Measurements from ENCODE around the gene PPP4R3B.

The PPP4R3B gene

GRCh38 chr2:55524884-55525437 lies 92.5 kb downstream of the PPP4R3B start:
- Histone ChIP-seq H3K79me2 (ENCODE audit: insufficient read depth, low read length) (0 out of 2 replicates have a peak, but pooled peaks cover 5% of the 10 kb centered on the region), H3K9ac (ENCODE audit: low read depth, low read length) (no peak overlapping the region), H2AFZ (ENCODE audit: low read depth, low read length) (no peak overlapping the region), H3K4me3 (ENCODE audit: low read depth in 1 of 2, low read length in 2 of 2) (no peak overlapping the region), H3K27me3 (ENCODE audit: insufficient read depth, low read length, poor library complexity) (no peaks in the 10 kb centered on the region), H4K20me1 (ENCODE audit: insufficient read depth, low read length) (no peaks in the 10 kb centered on the region), H3K36me3 (ENCODE audit: insufficient read depth, low read length) (peaks cover 12% of the 10 kb centered on the region), H3K4me2 (ENCODE audit: insufficient read depth, low read length) (no peak overlapping the region), H3K9me3 (ENCODE audit: insufficient read depth, low read length, severe bottlenecking) (no peaks in the 10 kb centered on the region), H3K27ac (ENCODE audit: low read length) (no peak overlapping the region), H3K4me1 (ENCODE audit: insufficient read depth, low read length) (peaks cover 13% of the 10 kb centered on the region)
- TF ChIP-seq, protein P1, sequence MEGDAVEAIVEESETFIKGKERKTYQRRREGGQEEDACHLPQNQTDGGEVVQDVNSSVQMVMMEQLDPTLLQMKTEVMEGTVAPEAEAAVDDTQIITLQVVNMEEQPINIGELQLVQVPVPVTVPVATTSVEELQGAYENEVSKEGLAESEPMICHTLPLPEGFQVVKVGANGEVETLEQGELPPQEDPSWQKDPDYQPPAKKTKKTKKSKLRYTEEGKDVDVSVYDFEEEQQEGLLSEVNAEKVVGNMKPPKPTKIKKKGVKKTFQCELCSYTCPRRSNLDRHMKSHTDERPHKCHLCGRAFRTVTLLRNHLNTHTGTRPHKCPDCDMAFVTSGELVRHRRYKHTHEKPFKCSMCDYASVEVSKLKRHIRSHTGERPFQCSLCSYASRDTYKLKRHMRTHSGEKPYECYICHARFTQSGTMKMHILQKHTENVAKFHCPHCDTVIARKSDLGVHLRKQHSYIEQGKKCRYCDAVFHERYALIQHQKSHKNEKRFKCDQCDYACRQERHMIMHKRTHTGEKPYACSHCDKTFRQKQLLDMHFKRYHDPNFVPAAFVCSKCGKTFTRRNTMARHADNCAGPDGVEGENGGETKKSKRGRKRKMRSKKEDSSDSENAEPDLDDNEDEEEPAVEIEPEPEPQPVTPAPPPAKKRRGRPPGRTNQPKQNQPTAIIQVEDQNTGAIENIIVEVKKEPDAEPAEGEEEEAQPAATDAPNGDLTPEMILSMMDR (IDR thresholded peaks at IDR 0.05; ENCODE audit: borderline replicate concordance, extremely low read depth, low read length, poor library complexity, severe bottlenecking) = no peak
- DNase-seq (no peak), ATAC-seq (ENCODE audit: insufficient read depth, low read depth) (no peak)

DNA sequence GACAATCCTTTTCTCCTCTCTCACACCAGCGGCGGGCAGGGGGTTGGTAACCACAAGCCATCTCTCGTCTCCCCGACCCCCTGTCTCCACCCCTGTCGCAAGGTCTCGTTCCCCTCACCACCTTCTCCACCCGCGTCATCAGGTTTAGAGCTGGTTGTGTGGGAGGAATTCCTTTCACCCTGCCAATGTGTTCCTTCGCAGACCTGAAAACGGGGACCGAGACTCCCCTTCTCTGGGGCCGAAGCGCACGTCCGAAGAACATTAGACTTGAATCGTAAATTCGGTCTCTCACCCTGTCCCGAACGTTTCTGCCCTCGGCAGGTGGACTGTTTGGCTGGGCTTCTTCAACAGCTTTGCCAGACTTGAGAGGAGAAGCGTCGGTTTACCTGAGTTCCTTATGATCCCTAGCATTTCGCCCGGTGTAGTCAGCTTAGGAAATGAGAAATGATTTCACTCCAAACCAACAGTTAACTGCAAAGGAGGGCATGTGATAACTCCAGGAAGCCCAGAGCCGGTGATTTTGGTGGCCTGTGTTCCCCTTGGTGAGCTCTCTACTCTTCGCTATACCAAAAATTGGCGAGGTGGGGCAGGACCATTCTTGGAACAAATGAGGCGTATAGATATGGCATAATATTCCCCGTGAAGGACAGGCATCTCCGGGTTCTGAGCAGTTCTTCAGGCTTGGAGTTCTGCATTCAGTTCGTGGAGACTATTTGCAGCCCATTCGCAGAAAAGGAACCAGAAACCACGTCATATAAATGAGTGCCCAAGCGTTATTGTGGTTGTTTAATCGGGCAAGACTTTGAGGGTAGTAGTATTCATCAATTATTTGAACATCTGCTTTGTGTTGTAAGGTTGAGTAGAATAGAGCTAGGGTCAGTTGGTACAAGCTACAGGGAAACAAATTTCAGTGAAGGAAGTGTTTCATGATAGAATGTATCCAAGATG lies 97.2 kb downstream of the PPP4R3B start:
- Histone ChIP-seq H2AFZ (ENCODE audit: low read depth, low read length) (peak overlapping the region; percentile 79), H3K4me1 (ENCODE audit: insufficient read depth, low read length) (peaks cover 26% of the 10 kb centered on the region), H3K4me3 (ENCODE audit: low read depth in 1 of 2, low read length in 2 of 2) (peak overlapping the region; percentile 63 to 79), H3K27me3 (ENCODE audit: insufficient read depth, low read length, poor library complexity) (no peaks in the 10 kb centered on the region), H3K27ac (ENCODE audit: low read length) (peak overlapping the region; percentile 62), H3K9me3 (ENCODE audit: insufficient read depth, low read length, severe bottlenecking) (no peaks in the 10 kb centered on the region), H3K4me2 (ENCODE audit: insufficient read depth, low read length) (peak overlapping the region; percentile 90), H4K20me1 (ENCODE audit: insufficient read depth, low read length) (no peaks in the 10 kb centered on the region), H3K79me2 (ENCODE audit: insufficient read depth, low read length) (0 out of 2 replicates have a peak, but pooled peaks cover 9% of the 10 kb centered on the region), H3K9ac (ENCODE audit: low read depth, low read length) (peak overlapping the region; percentile 63), H3K36me3 (ENCODE audit: insufficient read depth, low read length) (peaks cover 2% of the 10 kb centered on the region)
- DNase-seq (no peak), ATAC-seq (ENCODE audit: insufficient read depth, low read depth) (peak; percentile 31)
- TF ChIP-seq, protein P1 (IDR thresholded peaks at IDR 0.05; ENCODE audit: borderline replicate concordance, extremely low read depth, low read length, poor library complexity, severe bottlenecking) = no peak
- TF ChIP-seq EZH2 (IDR thresholded peaks at IDR 0.05; ENCODE audit: borderline replicate concordance, low read depth, low read length, severe bottlenecking) = no peak

DNA sequence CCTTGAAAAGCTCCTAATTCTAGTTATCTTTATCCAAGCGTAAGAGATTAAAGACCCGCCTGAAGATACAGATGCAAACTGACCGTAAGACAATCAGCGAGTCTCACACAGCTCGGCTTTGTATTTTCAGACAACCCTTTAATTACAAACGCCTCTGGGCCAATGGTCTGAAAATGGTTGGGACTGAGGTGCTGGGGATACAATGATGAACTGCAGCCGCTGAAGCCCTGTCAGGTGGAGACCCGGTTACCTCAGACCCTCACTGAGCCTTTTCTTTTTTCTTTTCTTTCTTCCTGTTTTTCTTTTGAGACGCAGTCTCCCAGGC lies 98.6 kb downstream of the PPP4R3B start:
- Histone ChIP-seq H3K4me2 (ENCODE audit: insufficient read depth, low read length) (peak overlapping the region; percentile 90), H3K27me3 (ENCODE audit: insufficient read depth, low read length, poor library complexity) (no peaks in the 10 kb centered on the region), H3K4me3 (ENCODE audit: low read depth in 1 of 2, low read length in 2 of 2) (peak overlapping the region; percentile 63 to 79), H3K9me3 (ENCODE audit: insufficient read depth, low read length, severe bottlenecking) (no peaks in the 10 kb centered on the region), H3K9ac (ENCODE audit: low read depth, low read length) (peak overlapping the region; percentile 63), H2AFZ (ENCODE audit: low read depth, low read length) (peak overlapping the region; percentile 76), H3K36me3 (ENCODE audit: insufficient read depth, low read length) (no peaks in the 10 kb centered on the region; the same call in 1 of the 2 replicates), H3K27ac (ENCODE audit: low read length) (peak overlapping the region; percentile 67), H3K4me1 (ENCODE audit: insufficient read depth, low read length) (peaks cover 26% of the 10 kb centered on the region), H4K20me1 (ENCODE audit: insufficient read depth, low read length) (no peaks in the 10 kb centered on the region), H3K79me2 (ENCODE audit: insufficient read depth, low read length) (0 out of 2 replicates have a peak, but pooled peaks cover 9% of the 10 kb centered on the region)
- no peak for TF ChIP-seq EZH2 (IDR thresholded peaks at IDR 0.05; ENCODE audit: borderline replicate concordance, low read depth, low read length, severe bottlenecking)
- TF ChIP-seq, protein P1 (IDR thresholded peaks at IDR 0.05; ENCODE audit: borderline replicate concordance, extremely low read depth, low read length, poor library complexity, severe bottlenecking) = no peak
- DNase-seq (no peak), ATAC-seq (ENCODE audit: insufficient read depth, low read depth) (peak; percentile 17; the same call in 2 of the 3 replicates)
